GM21786 (cell line): ENCODE data around the gene MKI67.
"Not testable (repeated sequence)": the region's sequence is repeated elsewhere in the genome, so short reads cannot be mapped to it uniquely, and the experiment has no call there.

ENCODE experiments used
- ATAC-seq: cut with Tn5 transposase; IDR thresholded peaks from one replicate; pipeline ENCODE4 v1.9.1; 2021; ENCODE audit not compliant: unreplicated experiment

MKI67 gene

GRCh38 chr10:128110339-128110738, 15.9 kb downstream of the MKI67 start:
- ATAC-seq, result no peak

GRCh38 chr10:128109707-128110106, 16.5 kb downstream of the MKI67 start:
- ATAC-seq, result no peak

- ATAC-seq, result no peak
Observed at GRCh38 chr10:128105383-128105782, 20.8 kb downstream of the MKI67 start.

GRCh38 chr10:128103229-128103714, 23.0 kb downstream of the MKI67 start:
- ATAC-seq, result no peak

- ATAC-seq, result no peak
Observed at GRCh38 chr10:128102480-128103228, 23.6 kb downstream of the MKI67 start.

- no peak for ATAC-seq
Observed at GRCh38 chr10:128101901-128102300, 24.3 kb downstream of the MKI67 start.

GRCh38 chr10:128099901-128100300, 26.3 kb downstream of the MKI67 start:
- ATAC-seq, result no peak

- no peak for ATAC-seq
Observed at GRCh38 chr10:128098631-128099030, 27.6 kb downstream of the MKI67 start.

- no peak for ATAC-seq
Observed at GRCh38 chr10:128097783-128098182, 28.4 kb downstream of the MKI67 start.

- no peak for ATAC-seq
Observed at GRCh38 chr10:128096486-128097199, 29.6 kb downstream of the MKI67 start.

- ATAC-seq, result no peak
Observed at GRCh38 chr10:128095753-128096469, 30.3 kb downstream of the MKI67 start.

GRCh38 chr10:128095027-128095752, 31.0 kb downstream of the MKI67 start:
- ATAC-seq, result no peak

GRCh38 chr10:128094596-128094995, 31.6 kb downstream of the MKI67 start:
- ATAC-seq, result not testable (repeated sequence)

GRCh38 chr10:128092454-128092853, 33.8 kb downstream of the MKI67 start:
- no peak for ATAC-seq

- no peak for ATAC-seq
Observed at GRCh38 chr10:128091636-128092210, 34.5 kb downstream of the MKI67 start.

- no peak for ATAC-seq
Observed at GRCh38 chr10:128087884-128088709, 38.1 kb downstream of the MKI67 start.

- ATAC-seq, result no peak
Observed at GRCh38 chr10:128087146-128087883, 38.9 kb downstream of the MKI67 start.

- ATAC-seq, result no peak
Observed at GRCh38 chr10:128086003-128086863, 40.0 kb downstream of the MKI67 start.
